HG03039 (cell line): ENCODE results near the gene USH2A.

Source experiments
- ATAC-seq: cut with Tn5 transposase; IDR thresholded peaks from one replicate; pipeline ENCODE4 v1.9.1; 2021; ENCODE audit warnings: mild to moderate bottlenecking, moderate library complexity; ENCODE audit not compliant: unreplicated experiment

The USH2A gene

GRCh38 chr1:215888159-215888558, 535.1 kb downstream of the USH2A start:
- no peak for ATAC-seq

GRCh38 chr1:215887627-215888026, 535.6 kb downstream of the USH2A start:
- ATAC-seq = no peak

- no peak for ATAC-seq
These were observed 540.2 kb downstream of the USH2A start for GRCh38 chr1:215883004-215883403.

- no peak for ATAC-seq
These were observed 544.4 kb downstream of the USH2A start for GRCh38 chr1:215878843-215879242.

GRCh38 chr1:215878128-215878527, 545.1 kb downstream of the USH2A start:
- no peak for ATAC-seq

- ATAC-seq = no peak
These were observed 545.7 kb downstream of the USH2A start for GRCh38 chr1:215877452-215877951.

GRCh38 chr1:215875712-215876111, 547.5 kb downstream of the USH2A start:
- no peak for ATAC-seq

- no peak for ATAC-seq
These were observed 548.0 kb downstream of the USH2A start for GRCh38 chr1:215875236-215875635.

GRCh38 chr1:215872658-215873057, 550.6 kb downstream of the USH2A start:
- ATAC-seq = no peak

GRCh38 chr1:215868500-215868899, 554.7 kb downstream of the USH2A start:
- no peak for ATAC-seq

GRCh38 chr1:215865060-215865459, 558.2 kb downstream of the USH2A start:
- no peak for ATAC-seq

- no peak for ATAC-seq
These were observed 559.5 kb downstream of the USH2A start for GRCh38 chr1:215863796-215864195.

- no peak for ATAC-seq
These were observed 562.4 kb downstream of the USH2A start for GRCh38 chr1:215860833-215861232.

GRCh38 chr1:215857317-215857716, 565.9 kb downstream of the USH2A start:
- ATAC-seq = no peak

- no peak for ATAC-seq
These were observed 577.9 kb downstream of the USH2A start for GRCh38 chr1:215845234-215845891.

- no peak for ATAC-seq
These were observed 578.5 kb downstream of the USH2A start for GRCh38 chr1:215844777-215845176.

GRCh38 chr1:215844266-215844665, 579.0 kb downstream of the USH2A start:
- ATAC-seq = no peak

- ATAC-seq = no peak
These were observed 580.3 kb downstream of the USH2A start for GRCh38 chr1:215842905-215843304.

- no peak for ATAC-seq
These were observed 587.3 kb downstream of the USH2A start for GRCh38 chr1:215835951-215836350.

GRCh38 chr1:215833941-215834729, 589.1 kb downstream of the USH2A start:
- no peak for ATAC-seq

- ATAC-seq = no peak
These were observed 592.9 kb downstream of the USH2A start for GRCh38 chr1:215830226-215830810.

- ATAC-seq = no peak
These were observed 598.2 kb downstream of the USH2A start for GRCh38 chr1:215825056-215825455.
